GM18505 (cell line): ENCODE measurements around the gene FAM193B.

Experiments
- ATAC-seq: cut with Tn5 transposase; IDR thresholded peaks from one replicate; pipeline ENCODE4 v1.9.1; 2021; ENCODE audit not compliant: unreplicated experiment
- POLR2A ChIP-seq: IDR thresholded peaks from 4 replicates; pipeline ENCODE4 v1.6.1; 2011; ENCODE audit warnings: borderline replicate concordance; ENCODE audit not compliant: insufficient read depth, insufficient read length; ENCODE audit errors: extremely low read depth

Gene FAM193B

GRCh38 chr5:177554474-177555111 is at the start of gene FAM193B:
Gene FAM193B, minus strand, starts transcription at chr5:177554563. Its CDS starts 105 bp downstream, at chr5:177554458.
- ATAC-seq: peak; percentile 91
- peak; percentile 46 for TF ChIP-seq POLR2A

GRCh38 chr5:177604116-177604521 is 49.8 kb upstream of the FAM193B start:
- TF ChIP-seq POLR2A: no peak
- ATAC-seq: no peak

GRCh38 chr5:177603631-177604030 is 49.3 kb upstream of the FAM193B start:
- no peak for ATAC-seq
- TF ChIP-seq POLR2A: no peak

DNA sequence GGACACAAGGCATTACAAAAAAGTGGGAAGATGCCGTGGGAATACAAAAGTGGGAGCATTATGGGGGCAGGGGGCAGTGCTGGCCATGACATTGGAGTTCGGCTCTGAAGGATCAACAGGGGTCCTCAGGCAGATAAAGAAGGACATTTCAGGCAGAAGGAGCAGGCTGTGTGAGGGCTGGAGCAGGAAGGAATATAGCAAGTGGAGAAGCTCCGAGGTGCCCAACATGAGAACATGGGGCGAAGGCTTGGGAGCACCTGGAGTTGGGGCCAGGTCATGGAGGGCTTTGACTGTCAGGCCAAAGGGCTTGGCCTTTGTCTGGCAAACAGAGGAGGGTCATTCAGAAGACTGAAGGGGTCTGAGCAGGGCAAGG is 48.1 kb upstream of the FAM193B start:
- TF ChIP-seq POLR2A: no peak
- no peak for ATAC-seq

DNA sequence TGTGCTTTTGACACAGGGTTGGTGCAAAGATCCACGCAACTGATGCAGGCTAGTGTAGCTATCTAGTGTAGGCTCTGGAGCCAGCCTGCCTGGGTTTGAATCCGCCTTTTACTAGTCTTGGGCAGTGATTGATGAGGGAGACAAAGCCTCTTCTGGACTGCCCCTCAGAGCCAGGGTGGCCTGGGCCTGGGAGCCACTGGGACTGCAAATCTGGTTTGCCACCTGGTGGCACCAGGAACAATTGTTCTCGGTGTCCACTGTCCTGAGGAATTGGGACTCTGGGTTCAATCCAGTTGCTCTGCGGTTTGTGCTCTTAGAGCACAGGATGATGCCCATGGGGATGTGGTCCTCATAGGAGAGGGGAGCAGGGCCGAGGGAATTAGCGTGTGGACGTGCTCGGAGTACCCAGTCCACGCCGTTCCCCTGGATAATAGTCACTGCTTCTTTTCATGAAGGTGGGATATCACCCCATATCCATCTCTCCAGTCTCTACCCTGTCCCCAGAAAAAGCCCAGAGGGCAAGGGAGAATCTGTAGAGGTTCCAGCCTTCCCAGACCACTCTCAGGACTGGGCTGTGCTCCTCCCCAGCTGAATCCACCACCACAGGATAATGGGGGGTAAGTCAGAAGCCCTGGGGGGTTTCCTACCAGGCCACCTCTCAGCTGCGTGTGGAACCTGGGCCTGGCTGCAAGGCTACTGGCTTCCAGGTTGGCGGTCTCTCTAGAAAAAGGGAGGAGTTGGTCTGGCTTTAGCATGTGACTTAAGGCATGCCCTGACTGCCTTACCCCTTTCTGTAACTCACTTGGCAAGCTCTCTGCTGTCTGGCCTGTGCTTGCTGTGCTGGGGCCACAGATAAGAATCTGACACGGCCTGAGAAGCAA is 47.5 kb upstream of the FAM193B start:
- TF ChIP-seq POLR2A: no peak
- ATAC-seq: no peak

DNA sequence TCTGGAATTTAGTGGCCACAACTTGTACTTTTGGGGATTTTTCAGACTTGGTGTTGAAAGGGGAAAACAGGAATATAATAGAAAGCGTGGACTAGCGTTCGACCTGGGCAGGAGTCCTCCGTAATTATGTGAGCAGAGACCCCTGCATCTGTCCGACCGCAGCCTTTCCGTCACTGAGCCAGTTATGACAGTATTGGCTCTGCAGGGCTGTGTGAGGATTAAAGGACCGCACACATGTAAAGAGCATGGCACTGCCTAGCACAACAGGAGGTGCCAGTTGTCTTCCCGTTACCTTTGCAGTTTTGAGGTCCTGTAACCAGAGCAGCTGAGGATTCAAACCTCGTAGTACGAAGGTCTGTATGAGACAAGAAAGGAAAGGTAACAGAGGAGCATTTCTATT is 46.8 kb upstream of the FAM193B start:
- ATAC-seq: no peak
- no peak for TF ChIP-seq POLR2A

DNA sequence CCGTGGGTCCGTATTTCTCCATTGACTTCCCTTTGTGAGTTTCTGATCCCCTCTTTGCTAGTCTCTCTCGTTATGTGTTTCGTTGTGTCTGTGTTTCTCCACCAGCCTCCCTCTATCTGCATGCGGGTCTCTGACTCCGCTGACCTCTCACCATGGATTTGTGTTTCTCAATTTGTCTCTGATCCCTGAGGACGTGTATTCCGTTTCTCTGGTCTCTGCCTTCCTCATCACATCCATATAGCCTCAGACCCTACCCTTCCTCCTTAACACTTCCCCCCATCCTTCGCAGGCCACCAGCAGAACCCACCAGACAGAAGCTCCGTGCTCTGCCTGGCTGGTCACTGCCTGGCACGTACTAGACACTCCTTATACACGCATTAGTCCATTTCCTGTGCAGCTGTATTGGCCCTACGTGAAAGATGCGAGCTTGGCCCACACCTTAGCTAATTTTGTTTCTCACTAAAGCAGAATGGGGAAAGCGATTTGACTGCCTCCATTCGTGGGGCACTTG is 46.2 kb upstream of the FAM193B start:
- no peak for TF ChIP-seq POLR2A
- no peak for ATAC-seq

DNA sequence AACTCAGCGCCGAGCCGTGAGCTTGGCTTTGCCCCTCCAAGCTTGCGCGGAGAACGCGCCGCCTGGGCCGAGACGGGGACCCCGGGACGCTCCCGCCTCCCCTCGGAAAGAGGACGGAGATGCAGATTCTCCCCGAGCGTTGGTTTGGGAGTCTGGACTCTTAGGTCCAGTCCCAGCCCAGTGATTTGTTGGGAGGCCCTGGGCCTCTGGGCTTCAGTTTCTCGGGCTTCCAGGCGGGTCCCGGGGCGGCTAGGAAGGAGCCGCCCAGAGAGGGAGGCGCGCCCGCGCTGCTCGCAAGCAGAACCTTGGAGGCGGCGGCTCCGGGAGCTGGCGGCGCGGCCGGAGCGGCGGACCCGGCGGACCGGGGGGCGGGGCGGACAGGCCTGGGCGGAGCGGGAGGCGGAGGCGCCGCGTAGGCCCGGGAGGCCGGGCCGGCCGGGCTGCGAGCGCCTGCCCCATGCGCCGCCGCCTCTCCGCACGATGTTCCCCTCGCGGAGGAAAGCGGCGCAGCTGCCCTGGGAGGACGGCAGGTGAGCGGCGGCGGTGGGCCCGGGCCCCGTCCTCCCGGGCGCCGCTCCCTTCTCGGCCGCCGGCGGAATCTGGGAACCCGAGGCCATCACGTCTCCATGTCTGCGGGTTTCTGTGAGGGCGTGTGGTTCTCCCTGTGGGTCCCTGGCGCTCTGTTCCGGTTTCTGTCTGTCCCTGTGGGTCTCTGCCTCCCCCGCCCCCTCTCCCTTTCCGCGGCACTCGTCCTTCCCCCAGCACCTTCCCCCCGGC is 45.6 kb upstream of the FAM193B start, which contains the start of gene B4GALT7:
Gene B4GALT7, plus strand, starts transcription at position 402 of the 777 bp plus-strand sequence. Its CDS starts 79 bp downstream, at position 481.
- peak; percentile 88 for TF ChIP-seq POLR2A
- peak; percentile 84 for ATAC-seq

DNA sequence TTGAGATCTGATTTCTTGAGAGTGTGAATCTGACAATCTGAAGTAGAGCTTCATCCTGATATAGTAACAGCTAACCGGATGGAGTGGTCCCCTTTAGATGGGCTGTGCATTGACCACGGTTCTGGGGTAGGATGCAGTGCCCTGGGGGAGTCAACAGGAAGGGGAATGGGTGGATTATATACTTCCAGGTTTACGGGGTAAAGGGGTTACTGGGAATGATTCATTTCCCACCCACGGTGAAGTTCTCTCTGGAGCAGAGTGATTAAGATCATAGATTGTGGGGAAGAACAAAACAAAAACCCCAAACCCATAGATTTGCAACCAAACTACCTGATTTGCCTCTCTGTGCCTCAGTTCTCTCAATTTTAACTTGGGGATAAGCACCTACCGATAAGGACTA is 44.1 kb upstream of the FAM193B start:
- no peak for TF ChIP-seq POLR2A
- ATAC-seq: no peak

DNA sequence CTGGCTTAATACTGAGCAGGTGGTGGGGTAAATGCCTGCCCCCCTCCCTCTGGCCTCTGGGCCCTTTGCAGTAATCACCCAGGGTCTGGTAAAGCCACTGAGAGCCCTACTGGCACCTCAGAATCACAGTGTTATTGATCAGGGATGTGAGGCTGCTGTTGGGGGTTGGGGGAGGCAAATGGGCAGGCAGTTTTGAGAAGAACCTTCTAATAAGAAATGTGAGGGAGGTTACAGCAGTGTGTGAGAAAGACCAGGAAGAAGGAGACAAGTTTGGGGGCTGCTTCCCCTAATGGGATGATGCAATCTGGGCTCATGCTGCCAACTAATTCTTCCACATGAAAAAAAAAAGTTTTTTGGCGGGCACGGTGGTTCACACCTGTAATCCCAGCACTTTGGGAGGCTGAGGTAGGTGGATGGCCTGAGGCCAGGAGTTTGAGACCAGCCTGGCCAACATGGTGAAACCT is 42.4 kb upstream of the FAM193B start:
- no peak for TF ChIP-seq POLR2A
- no peak for ATAC-seq

DNA sequence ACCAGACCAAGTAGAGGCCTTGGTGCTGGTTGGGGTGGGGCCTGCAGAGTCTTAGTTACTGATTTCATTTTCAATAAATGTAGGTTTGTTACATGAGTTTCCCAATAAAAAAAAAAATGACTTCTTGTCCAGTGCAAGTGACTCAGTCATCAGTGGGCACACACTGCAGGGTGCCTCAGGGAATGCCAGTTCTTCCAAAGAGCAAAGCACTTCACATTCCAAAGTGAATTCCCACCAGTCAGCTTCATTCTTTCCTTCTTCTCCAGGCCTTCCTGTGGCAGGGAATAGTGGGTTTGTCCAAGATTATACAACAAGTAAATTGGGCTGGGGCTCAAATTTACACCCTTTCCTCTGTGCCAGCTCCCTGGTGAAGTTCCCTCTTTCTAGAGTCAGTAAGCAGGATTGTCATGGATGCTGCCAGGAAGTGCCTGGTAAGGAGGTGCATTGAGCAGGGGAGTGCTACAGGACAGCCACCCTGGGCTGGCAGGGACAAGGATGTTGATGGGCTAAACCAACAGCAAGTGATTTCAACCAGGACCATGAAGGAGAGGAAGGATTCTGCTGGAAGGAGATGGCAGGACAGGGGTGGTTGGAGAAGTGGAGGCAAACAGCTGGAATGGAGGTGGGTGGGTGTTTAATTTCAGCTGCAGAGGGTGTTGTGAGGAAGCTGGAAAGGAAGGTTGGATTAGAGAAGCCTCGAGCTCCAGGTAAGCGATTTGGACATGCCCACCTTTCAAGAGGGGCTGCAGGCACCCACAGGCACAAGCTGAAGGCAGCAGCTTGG is 41.8 kb upstream of the FAM193B start:
- no peak for ATAC-seq
- no peak for TF ChIP-seq POLR2A

- no peak for TF ChIP-seq POLR2A
- ATAC-seq: no peak
Observed at GRCh38 chr5:177595026-177595585, 40.7 kb upstream of the FAM193B start.
